ENCODE results near the gene CROCC2.

GRCh38 chr2:240892925-240893324 lies 13.2 kb upstream of the CROCC2 start:
- TF ChIP-seq POLR2A (IDR thresholded peaks at IDR 0.05; ENCODE audit: low read depth, low read length), result no peak
- TF ChIP-seq SUPT20H (IDR thresholded peaks at IDR 0.05; ENCODE audit: borderline replicate concordance, control insufficient read depth, low read depth, low read length), result no peak
- TF ChIP-seq HDGF (IDR thresholded peaks at IDR 0.05), result no peak
- no peak for TF ChIP-seq DPF2 (IDR thresholded peaks at IDR 0.05)
- TF ChIP-seq ZNF217 (IDR thresholded peaks at IDR 0.05), result no peak
- TF ChIP-seq RCOR1 (conservative IDR thresholded peaks at IDR 0.05; ENCODE audit: low read depth, low read length), result no peak

Data from GM12878 (cell line).